ENCODE measurements around the gene CEP131.
"Not testable (repeated sequence)": the region's sequence is repeated elsewhere in the genome, so short reads cannot be mapped to it uniquely, and the experiment has no call there.

DNA sequence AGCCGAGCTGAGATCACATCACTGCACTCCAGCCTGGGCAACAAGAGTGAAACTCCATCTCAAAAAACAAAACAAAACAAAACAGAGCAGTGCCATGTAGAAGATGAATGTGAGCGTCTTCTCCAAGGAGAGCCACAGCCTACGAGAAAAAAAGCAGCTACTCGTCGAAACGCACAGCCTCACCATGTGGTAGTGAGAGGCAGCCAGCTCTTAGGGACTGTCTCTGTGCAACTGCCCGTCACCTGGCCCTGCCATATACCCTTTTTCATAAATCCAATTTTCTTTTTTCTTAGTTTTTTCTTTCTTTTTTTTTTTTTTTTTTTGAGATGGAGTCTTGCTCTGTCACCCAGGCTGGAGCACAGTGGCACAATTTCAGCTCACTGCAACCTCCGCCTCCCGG lies 68.7 kb downstream of the CEP131 start:
- TF ChIP-seq, protein P1, sequence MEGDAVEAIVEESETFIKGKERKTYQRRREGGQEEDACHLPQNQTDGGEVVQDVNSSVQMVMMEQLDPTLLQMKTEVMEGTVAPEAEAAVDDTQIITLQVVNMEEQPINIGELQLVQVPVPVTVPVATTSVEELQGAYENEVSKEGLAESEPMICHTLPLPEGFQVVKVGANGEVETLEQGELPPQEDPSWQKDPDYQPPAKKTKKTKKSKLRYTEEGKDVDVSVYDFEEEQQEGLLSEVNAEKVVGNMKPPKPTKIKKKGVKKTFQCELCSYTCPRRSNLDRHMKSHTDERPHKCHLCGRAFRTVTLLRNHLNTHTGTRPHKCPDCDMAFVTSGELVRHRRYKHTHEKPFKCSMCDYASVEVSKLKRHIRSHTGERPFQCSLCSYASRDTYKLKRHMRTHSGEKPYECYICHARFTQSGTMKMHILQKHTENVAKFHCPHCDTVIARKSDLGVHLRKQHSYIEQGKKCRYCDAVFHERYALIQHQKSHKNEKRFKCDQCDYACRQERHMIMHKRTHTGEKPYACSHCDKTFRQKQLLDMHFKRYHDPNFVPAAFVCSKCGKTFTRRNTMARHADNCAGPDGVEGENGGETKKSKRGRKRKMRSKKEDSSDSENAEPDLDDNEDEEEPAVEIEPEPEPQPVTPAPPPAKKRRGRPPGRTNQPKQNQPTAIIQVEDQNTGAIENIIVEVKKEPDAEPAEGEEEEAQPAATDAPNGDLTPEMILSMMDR (IDR thresholded peaks at IDR 0.05), result not testable (repeated sequence)
- TF ChIP-seq POLR2AphosphoS5, POLR2A (IDR thresholded peaks at IDR 0.05): not testable (repeated sequence)

Data from sigmoid colon (tissue), 4 donors.